Neural cell (in vitro differentiated cells): ENCODE measurements around the gene SPR. TPM values are rescaled to one million over a fixed set of nuclear protein-coding genes. Genes with fewer than 3 reads are reported as not detected.

Experiments
- H2AFZ ChIP-seq: fragments of 200-600, 300-800 bp; sonication (generic), shearing (Covaris generic); 2 replicates; pipeline ENCODE4 v1.6.0; 2014; ENCODE audit warnings: low read depth, mild to moderate bottlenecking, antibody characterized with exemption, low read length, moderate library complexity
- H3F3A ChIP-seq: fragments of 200-600 bp; shearing (Covaris generic); 2 replicates; pipeline ENCODE4 v1.6.1; 2016; ENCODE audit warnings: mild to moderate bottlenecking, moderate library complexity, mixed read lengths, antibody characterized with exemption, low read length; ENCODE audit not compliant: insufficient read depth, poor library complexity, severe bottlenecking
- H3K27ac ChIP-seq: fragments of 200-600, 300-800 bp; sonication (generic), shearing (Covaris generic); 2 replicates; pipeline ENCODE4 v1.5.1; 2014; ENCODE audit warnings: mild to moderate bottlenecking, low read length, moderate library complexity
- H3K27me3 ChIP-seq: fragments of 300-800, 200-600 bp; sonication (generic), shearing (Covaris generic); 2 replicates; pipeline ENCODE4 v1.6.0; 2014; ENCODE audit warnings: mild to moderate bottlenecking, low read depth, low read length, moderate library complexity; ENCODE audit not compliant: insufficient read depth
- H3K36me3 ChIP-seq: fragments of 300-800, 200-600 bp; sonication (generic), shearing (Covaris generic); 2 replicates; pipeline ENCODE4 v1.5.1; 2014; ENCODE audit warnings: mild to moderate bottlenecking, antibody characterized with exemption, low read length, moderate library complexity; ENCODE audit not compliant: insufficient read depth
- H3K4me2 ChIP-seq: fragments of 300-800, 200-600 bp; sonication (generic), shearing (Covaris generic); 2 replicates; pipeline ENCODE4 v1.6.0; 2014; ENCODE audit warnings: mild to moderate bottlenecking, low read length
- H3K4me3 ChIP-seq: fragments of 300-800, 200-600 bp; sonication (generic), shearing (Covaris generic); 2 replicates; pipeline ENCODE4 v1.5.1; 2014; ENCODE audit warnings: mild to moderate bottlenecking, low read length, moderate library complexity
- H3K79me2 ChIP-seq: fragments of 200-600 bp; shearing (Covaris generic); replicated peaks from 2 replicates; pipeline ENCODE4 v1.6.0; 2014; ENCODE audit warnings: mild to moderate bottlenecking, low read length, moderate library complexity; ENCODE audit not compliant: insufficient read depth
- H3K9ac ChIP-seq: fragments of 300-800, 200-600 bp; sonication (generic), shearing (Covaris generic); 2 replicates; pipeline ENCODE4 v1.6.1; 2016; ENCODE audit warnings: mild to moderate bottlenecking, low read length, mixed read lengths
- H3K9me2 ChIP-seq: fragments of 200-600 bp; shearing (Covaris generic); 2 replicates; pipeline ENCODE4 v1.6.1; 2016; ENCODE audit warnings: mild to moderate bottlenecking, low read length, mixed read lengths; ENCODE audit not compliant: insufficient read depth
- H3K9me3 ChIP-seq: fragments of 200-600, 300-800 bp; sonication (generic), shearing (Covaris generic); 2 replicates; pipeline ENCODE4 v1.6.1; 2016; ENCODE audit warnings: mild to moderate bottlenecking, mixed run types, low read length, moderate library complexity, mixed read lengths
- H4K20me1 ChIP-seq: fragments of 200-600 bp; shearing (Covaris generic); 2 replicates; pipeline ENCODE4 v1.6.1; 2016; ENCODE audit warnings: mild to moderate bottlenecking, mixed run types; ENCODE audit not compliant: insufficient read depth
- CTCF ChIP-seq: fragments of 450-650 bp; IDR thresholded peaks from 2 replicates; pipeline ENCODE4 v1.5.1; 2014; ENCODE audit warnings: antibody characterized with exemption, mild to moderate bottlenecking, moderate library complexity; ENCODE audit not compliant: poor library complexity, severe bottlenecking
- EP300 ChIP-seq: fragments of 450-650 bp; conservative IDR thresholded peaks from 2 replicates; pipeline ENCODE4 v1.6.1; 2014; ENCODE audit warnings: antibody characterized with exemption, mild to moderate bottlenecking, moderate library complexity; ENCODE audit not compliant: poor library complexity, severe bottlenecking
- EZH2 ChIP-seq: fragments of 200-600, 300-800 bp; shearing (Covaris generic), sonication (generic); IDR thresholded peaks from 2 replicates; pipeline ENCODE4 v1.6.1; 2014; ENCODE audit warnings: antibody characterized with exemption, low read length, borderline replicate concordance, mild to moderate bottlenecking; ENCODE audit not compliant: insufficient read depth, poor library complexity, severe bottlenecking
- MXI1 ChIP-seq: fragments of 450-650 bp; conservative IDR thresholded peaks from 2 replicates; pipeline ENCODE4 v1.6.1; 2014; ENCODE audit warnings: antibody characterized with exemption, mild to moderate bottlenecking; ENCODE audit not compliant: poor library complexity, severe bottlenecking
- POLR2AphosphoS5 ChIP-seq: IDR thresholded peaks from 2 replicates; pipeline ENCODE4 v1.6.1; 2012
- RAD21 ChIP-seq: fragments of 450-650 bp; conservative IDR thresholded peaks from 2 replicates; pipeline ENCODE4 v1.6.1; 2014; ENCODE audit warnings: antibody characterized with exemption, mild to moderate bottlenecking, moderate library complexity
- REST ChIP-seq: IDR thresholded peaks from 2 replicates; pipeline ENCODE4 v1.6.1; 2012; ENCODE audit warnings: borderline replicate concordance
- SMC3 ChIP-seq: fragments of 450-650 bp; conservative IDR thresholded peaks from 2 replicates; pipeline ENCODE4 v1.6.1; 2014; ENCODE audit warnings: antibody characterized with exemption, mild to moderate bottlenecking, moderate library complexity; ENCODE audit not compliant: poor library complexity
- polyA plus RNA-seq: library from polyadenylated mRNA; depleted of rRNA; stranded (reverse); fragments of >200 nt; gene quantifications from 2 replicates; pipeline ENCODE4 v1.2.3, GENCODE V29; 2014

The SPR gene
- polyA plus RNA-seq, 1 donor from 2014 or later = 1.8 TPM

GRCh38 chr2:72919414-72920317, 32.5 kb downstream of the SPR start:
- Histone ChIP-seq H3K9me2 (no peaks in the 10 kb centered on the region), H3K27me3 (peaks cover 100% of the 10 kb centered on the region), H3K79me2 (peaks cover 23% of the 10 kb centered on the region), H3K9me3 (no peaks in the 10 kb centered on the region), H3K36me3 (no peaks in the 10 kb centered on the region), H2AFZ (no peak overlapping the region), H3F3A (no peaks in the 10 kb centered on the region), H3K4me3 (peak overlapping the region; percentile 59), H3K9ac (peak overlapping the region; percentile 39), H3K4me2 (no peak overlapping the region), H3K27ac (no peak overlapping the region), H4K20me1 (no peaks in the 10 kb centered on the region)
- TF ChIP-seq POLR2AphosphoS5 (peak; percentile 56), EZH2 (peak; percentile 81), MXI1 (no peak)

- Histone ChIP-seq H3F3A (no peaks in the 10 kb centered on the region), H4K20me1 (no peaks in the 10 kb centered on the region), H3K9ac (peak overlapping the region; percentile 39), H3K9me2 (no peaks in the 10 kb centered on the region), H3K4me2 (no peak overlapping the region), H3K9me3 (no peaks in the 10 kb centered on the region), H3K27me3 (peaks cover 100% of the 10 kb centered on the region), H2AFZ (no peak overlapping the region), H3K79me2 (peaks cover 23% of the 10 kb centered on the region), H3K27ac (no peak overlapping the region), H3K4me3 (peak overlapping the region; percentile 59), H3K36me3 (no peaks in the 10 kb centered on the region)
- TF ChIP-seq MXI1 = no peak
- no peak for TF ChIP-seq RAD21
- peak; percentile 14 for TF ChIP-seq CTCF
- TF ChIP-seq SMC3 = no peak
- no peak for TF ChIP-seq REST
- TF ChIP-seq EP300 = no peak
- peak; percentile 87 for TF ChIP-seq POLR2AphosphoS5
- TF ChIP-seq EZH2 = peak; percentile 11
These were observed 33.3 kb downstream of the SPR start for GRCh38 chr2:72920318-72921087.
